ENCODE results near the gene NCK2.

The NCK2 gene

GRCh38 chr2:105935063-105935462, 190.4 kb downstream of the NCK2 start:
- DNase-seq = peak; percentile 38

- DNase-seq = no peak
These were observed 192.2 kb downstream of the NCK2 start for GRCh38 chr2:105936954-105937353.

- no peak for DNase-seq
These were observed 192.9 kb downstream of the NCK2 start for GRCh38 chr2:105937498-105938097.
